GM12878 (cell line): ENCODE data around the gene SCAF8. TPM values are rescaled to one million over a fixed set of nuclear protein-coding genes. Genes with fewer than 3 reads are reported as not detected.
"Not testable (repeated sequence)": the region's sequence is repeated elsewhere in the genome, so short reads cannot be mapped to it uniquely, and the experiment has no call there.

ENCODE experiments used
- ATAC-seq: fragments of 200-7000 bp; cut with Tn5 transposase; 3 replicates; pipeline ENCODE4 v1.9.1; 2020; ENCODE audit warnings: mild to moderate bottlenecking, moderate library complexity
- BruUV-seq: library from RNA; stranded (reverse); fragments of 400-500 nt; replicated peaks from 2 replicates; lab custom pipeline; 2021; lab: Mats Ljungman, UMichigan
- CTCF ChIA-PET: fragments of 300-600 bp; sonication (Branson Sonifier 250); formaldehyde crosslinking; extraction: SDS; loops from one replicate; lab custom pipeline; 2021; ENCODE audit warnings: inconsistent platforms; lab: Yijun Ruan, JAX
- POLR2A ChIA-PET: fragments of 350-600 bp; formaldehyde crosslinking; extraction: SDS; loops from one replicate; lab custom pipeline; 2021; ENCODE audit warnings: inconsistent platforms; lab: Charles Lee
- RAD21 ChIA-PET: fragments of 300-600 bp; sonication (Branson Sonifier 250); formaldehyde crosslinking; loops from one replicate; lab custom pipeline; 2023; ENCODE audit warnings: antibody characterized with exemption; ENCODE audit not compliant: unreplicated experiment; lab: Charles Lee
- SMC1A ChIA-PET: fragments of 300-600 bp; sonication (Branson Sonifier 250); formaldehyde crosslinking; loops from one replicate; lab custom pipeline; 2023; ENCODE audit not compliant: unreplicated experiment, uncharacterized antibody; lab: Charles Lee
- DNase-seq: peaks from one replicate; pipeline ENCODE4 v3.0.0-alpha.2; 2011; ENCODE audit warnings: low read depth, low spot score
- FAIRE-seq: peaks from 3 replicates; lab custom pipeline; 2011; peaks lifted over from hg19 to GRCh38; lab: Jason Lieb, UNC
- H2AFZ ChIP-seq: 2 replicates; pipeline ENCODE4 v1.6.0; 2011; ENCODE audit warnings: low read depth, low read length, control low read depth; ENCODE audit not compliant: control insufficient read depth
- H3K27ac ChIP-seq: 2 replicates; pipeline ENCODE4 v1.5.1; 2011; ENCODE audit warnings: control low read depth; ENCODE audit not compliant: control insufficient read depth, insufficient read depth
- H3K27me3 ChIP-seq, 2 experiments: replicated peaks in 1 of 2; 2 replicates each; pipeline versions ENCODE4 v1.6.0 to v1.6.1; 2011; ENCODE audit warnings: low read length in 1 of 2; ENCODE audit not compliant: control insufficient read depth in 2 of 2, insufficient read depth in 2 of 2
- H3K36me3 ChIP-seq, 2 experiments: 2 replicates each; pipeline ENCODE4 v1.5.1; 2011; ENCODE audit warnings: low read length in 1 of 2; ENCODE audit not compliant: control insufficient read depth in 2 of 2, insufficient read depth in 2 of 2
- H3K4me1 ChIP-seq: 2 replicates; pipeline ENCODE4 v1.6.1; 2011; ENCODE audit warnings: mild to moderate bottlenecking, low read length, moderate library complexity, mixed read lengths; ENCODE audit not compliant: control insufficient read depth, insufficient read depth
- H3K4me2 ChIP-seq: 2 replicates; pipeline ENCODE4 v1.6.0; 2011; ENCODE audit warnings: control low read depth; ENCODE audit not compliant: control insufficient read depth, insufficient read depth
- H3K4me3 ChIP-seq: fragments of 200-600 bp; sonication (generic); 2 replicates; pipeline ENCODE4 v1.5.1; 2016
- H3K79me2 ChIP-seq: 2 replicates; pipeline ENCODE4 v1.6.0; 2011; ENCODE audit warnings: low read length; ENCODE audit not compliant: control insufficient read depth, insufficient read depth
- H3K9ac ChIP-seq: 2 replicates; pipeline ENCODE4 v1.8.0; 2011; ENCODE audit warnings: low read length, control low read depth, mixed read lengths; ENCODE audit not compliant: control insufficient read depth, insufficient read depth
- H3K9me3 ChIP-seq: replicated peaks from 3 replicates; pipeline ENCODE4 v1.5.1; 2011; ENCODE audit warnings: mild to moderate bottlenecking, low read length; ENCODE audit not compliant: control insufficient read depth, insufficient read depth
- H4K20me1 ChIP-seq: 2 replicates; pipeline ENCODE4 v1.6.0; 2011; ENCODE audit not compliant: control insufficient read depth, insufficient read depth
- BACH1 ChIP-seq: fragments of 450-650 bp; IDR thresholded peaks from 2 replicates; pipeline ENCODE4 v1.6.1; 2017; ENCODE audit warnings: mild to moderate bottlenecking, borderline replicate concordance
- CBFB ChIP-seq: IDR thresholded peaks from 2 replicates; pipeline ENCODE4 v1.6.1; 2016; ENCODE audit warnings: antibody characterized with exemption, low read depth
- E2F8 ChIP-seq: fragments of 450-650 bp; IDR thresholded peaks from 2 replicates; pipeline ENCODE4 v1.6.1; 2018; ENCODE audit warnings: mild to moderate bottlenecking, low read depth, moderate library complexity; ENCODE audit not compliant: partially characterized antibody
- HDAC6 ChIP-seq: fragments of 200-600 bp; sonication (generic); IDR thresholded peaks from one replicate; pipeline ENCODE4 v1.8.0; 2017; ENCODE audit warnings: antibody characterized with exemption; ENCODE audit not compliant: unreplicated experiment
- IRF4 ChIP-seq: IDR thresholded peaks from 2 replicates; pipeline ENCODE4 v1.6.1; 2011; ENCODE audit warnings: low read depth, low read length
- NFYA ChIP-seq: IDR thresholded peaks from 2 replicates; pipeline ENCODE4 v1.6.1; 2011; ENCODE audit warnings: low read depth, mild to moderate bottlenecking, low read length, improper control_type of control experiment, borderline replicate concordance
- SMAD1 ChIP-seq: fragments of 450-650 bp; IDR thresholded peaks from 2 replicates; pipeline ENCODE4 v1.6.1; 2018; ENCODE audit warnings: mild to moderate bottlenecking, low read depth; ENCODE audit not compliant: partially characterized antibody
- TARDBP ChIP-seq: IDR thresholded peaks from 2 replicates; pipeline ENCODE4 v1.6.1; 2016; ENCODE audit warnings: borderline replicate concordance
- TBL1XR1 ChIP-seq: IDR thresholded peaks from 2 replicates; pipeline ENCODE4 v1.6.1; 2012; ENCODE audit warnings: low read depth, low read length, improper control_type of control experiment
- ZNF207 ChIP-seq: fragments of 450-650 bp; IDR thresholded peaks from 2 replicates; pipeline ENCODE4 v1.6.1; 2014; ENCODE audit warnings: antibody characterized with exemption, mild to moderate bottlenecking, borderline replicate concordance
- ZSCAN29 ChIP-seq: fragments of 450-650 bp; IDR thresholded peaks from 2 replicates; pipeline ENCODE4 v1.6.1; 2017; ENCODE audit warnings: mild to moderate bottlenecking, moderate library complexity
- ZZZ3 ChIP-seq: IDR thresholded peaks from 2 replicates; pipeline ENCODE4 v1.6.1; 2011; ENCODE audit warnings: low read depth; ENCODE audit not compliant: control insufficient read depth, insufficient read length
- WGBS: methylation state at CpG from one replicate; pipeline ENCODE4 v1.1.6; 2016; ENCODE audit warnings: low lambda C conversion rate; ENCODE audit not compliant: insufficient replicate concordance, insufficient coverage; ENCODE audit errors: missing lambda C conversion rate; 5-methylcytosine and 5-hydroxymethylcytosine counted together
- in situ Hi-C: fragments of 300-500 bp; cut with MboI; formaldehyde crosslinking; loops from 9 replicates; pipeline ENCODE4 v1.14.3; 2018; ENCODE audit warnings: mixed read lengths
- intact Hi-C: fragments of 100-400 bp; cut with micrococcal nuclease; formaldehyde crosslinking; loops from one replicate; pipeline ENCODE4 v1.14.2; 2022; ENCODE audit not compliant: unreplicated experiment
- polyA plus RNA-seq, 11 experiments: library from polyadenylated mRNA; depleted of rRNA in 4 of 11; unstranded in 6 of 11; stranded (reverse) in 5 of 11; fragments of >200 nt; fragmentation: Nextera tagmentation in 4 of 11; fragmentation: Illumina TruSeq in 1 of 11; extraction: Ambion mirVana in 4 of 11; extraction: Trizol in 1 of 11; gene quantifications; 1 replicate in 1 of 11; 2 replicates in 10 of 11; pipeline versions ENCODE4 v1.2.1 to v1.2.3, GENCODE V29; 2011 to 2016; ENCODE audit warnings: inconsistent platforms in 2 of 11, missing spikeins in 2 of 11, low read depth in 1 of 11
- total RNA-seq, 4 experiments: library from RNA; depleted of rRNA in 3 of 4; stranded (reverse); fragments of >200 nt in 3 of 4; fragmentation: Illumina TruSeq in 1 of 4; extraction: Trizol in 1 of 4; gene quantifications; 2 replicates each; pipeline versions ENCODE4 v1.2.1 to v1.2.3, GENCODE V29; 2013 to 2021
- TF ChIP-seq, protein P1 (sequence below): fragments of 450-650 bp; IDR thresholded peaks from 2 replicates; pipeline ENCODE4 v1.6.1; 2017; ENCODE audit warnings: mild to moderate bottlenecking, low read depth, inconsistent platforms; ENCODE audit not compliant: poor library complexity, severe bottlenecking

Gene SCAF8
- total and polyA plus RNA-seq, 10 of the 15 experiments (the other 5 are each of a cell fraction or from before 2014, with no cell fraction given): 8.1 to 28.8 (median 15.9) TPM

DNA sequence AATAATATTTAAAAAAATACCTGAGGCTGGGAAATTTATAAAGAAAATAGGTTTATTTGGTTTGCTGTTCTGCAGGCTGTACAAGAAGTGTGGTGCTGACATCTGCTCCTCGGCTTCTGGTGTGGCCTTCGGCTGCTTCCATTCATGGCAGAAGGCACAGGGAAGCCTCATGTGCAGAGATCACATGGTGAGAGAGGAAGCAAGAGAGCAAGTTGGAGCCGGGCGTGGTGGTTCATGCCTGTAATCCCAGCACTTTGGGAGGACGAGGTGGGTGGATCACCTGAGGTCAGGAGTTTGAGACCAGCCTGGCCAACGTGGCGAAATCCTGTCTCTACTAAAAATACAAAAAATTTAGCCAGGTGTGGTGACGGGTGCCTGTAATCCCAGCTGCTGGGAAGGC, 16.9 kb upstream of the SCAF8 start:
- H3K9ac ChIP-seq, H3K4me2 ChIP-seq, POLR2A ChIA-PET, H4K20me1 ChIP-seq, H3K27me3 ChIP-seq, BruUV-seq, FAIRE-seq, ATAC-seq, in situ Hi-C loops, H3K4me3 ChIP-seq, H3K36me3 ChIP-seq, intact Hi-C loops, DNase-seq, RAD21 ChIA-PET, H3K79me2 ChIP-seq, H3K27ac ChIP-seq, H2AFZ ChIP-seq, H3K9me3 ChIP-seq, H3K4me1 ChIP-seq: not testable (repeated sequence)
- ChIA-PET CTCF (interaction anchor here (1.5 kb wide), 1 partner anchor 9 kb away, joined by 4 read pairs; no protein-coding TSS in a partner anchor), SMC1A (interaction anchor here (1.4 to 1.5 kb wide), 2 partner anchors 31 to 41 kb away, joined by 5 read pairs; no protein-coding TSS in a partner anchor)
- 91% methylated on average over 8 of the region's 8 CpGs for WGBS

- no TSS peak for BruUV-seq
- no peak overlapping the region for H2AFZ ChIP-seq
- no peak overlapping the region for H3K4me3 ChIP-seq
- in situ Hi-C loops: no loop called here
- ChIA-PET RAD21 (no interaction called here), CTCF (interaction anchor here (0.8 kb wide), 1 partner anchor 232 kb away, joined by 3 read pairs; no protein-coding TSS in a partner anchor), SMC1A (interaction anchor here (1.8 kb wide), 1 partner anchor 12 kb away, joined by 7 read pairs; no protein-coding TSS in a partner anchor), POLR2A (interaction anchor here (0.5 to 0.6 kb wide), 2 partner anchors 14 to 168 kb away, joined by 4 to 7 read pairs; no protein-coding TSS in a partner anchor)
- H3K4me2 ChIP-seq: no peak overlapping the region
- 69% methylated on average over 2 of the region's 4 CpGs for WGBS
- ATAC-seq (no peak), FAIRE-seq (no peak), DNase-seq (no peak)
- peaks cover 5% of the 10 kb centered on the region for H3K9me3 ChIP-seq
- H3K9ac ChIP-seq: no peak overlapping the region
- H3K27ac ChIP-seq: no peak overlapping the region
- no peaks in the 10 kb centered on the region for H3K36me3 ChIP-seq
- H3K27me3 ChIP-seq: no peaks in the 10 kb centered on the region
- no peaks in the 10 kb centered on the region for H4K20me1 ChIP-seq
- no peaks in the 10 kb centered on the region; the same call in 1 of the 2 replicates for H3K4me1 ChIP-seq
- intact Hi-C loops: no loop called here
- no peaks in the 10 kb centered on the region for H3K79me2 ChIP-seq
- TF ChIP-seq ZNF207: no peak
- TF ChIP-seq, protein P1, sequence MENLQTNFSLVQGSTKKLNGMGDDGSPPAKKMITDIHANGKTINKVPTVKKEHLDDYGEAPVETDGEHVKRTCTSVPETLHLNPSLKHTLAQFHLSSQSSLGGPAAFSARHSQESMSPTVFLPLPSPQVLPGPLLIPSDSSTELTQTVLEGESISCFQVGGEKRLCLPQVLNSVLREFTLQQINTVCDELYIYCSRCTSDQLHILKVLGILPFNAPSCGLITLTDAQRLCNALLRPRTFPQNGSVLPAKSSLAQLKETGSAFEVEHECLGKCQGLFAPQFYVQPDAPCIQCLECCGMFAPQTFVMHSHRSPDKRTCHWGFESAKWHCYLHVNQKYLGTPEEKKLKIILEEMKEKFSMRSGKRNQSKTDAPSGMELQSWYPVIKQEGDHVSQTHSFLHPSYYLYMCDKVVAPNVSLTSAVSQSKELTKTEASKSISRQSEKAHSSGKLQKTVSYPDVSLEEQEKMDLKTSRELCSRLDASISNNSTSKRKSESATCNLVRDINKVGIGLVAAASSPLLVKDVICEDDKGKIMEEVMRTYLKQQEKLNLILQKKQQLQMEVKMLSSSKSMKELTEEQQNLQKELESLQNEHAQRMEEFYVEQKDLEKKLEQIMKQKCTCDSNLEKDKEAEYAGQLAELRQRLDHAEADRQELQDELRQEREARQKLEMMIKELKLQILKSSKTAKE: no peak
- no peak for TF ChIP-seq ZSCAN29
- TF ChIP-seq TBL1XR1: no peak
- TF ChIP-seq SMAD1: no peak
- TF ChIP-seq E2F8: no peak
- no peak for TF ChIP-seq TARDBP
- TF ChIP-seq BACH1: no peak
- TF ChIP-seq HDAC6: no peak
- no peak for TF ChIP-seq IRF4
- TF ChIP-seq CBFB: no peak
- no peak for TF ChIP-seq NFYA
- TF ChIP-seq ZZZ3: no peak
These were observed 13.8 kb upstream of the SCAF8 start for GRCh38 chr6:154719433-154719832.
